CD8-positive, alpha-beta memory T cell (primary cell): ENCODE results near the gene CPO. TPM values are rescaled to one million over a fixed set of nuclear protein-coding genes. Genes with fewer than 3 reads are reported as not detected.

Source experiments
- CTCF ChIA-PET: fragments of 350-600 bp; sonication (Branson Sonifier 250); formaldehyde crosslinking; loops from one replicate; lab custom pipeline; 2021; ENCODE audit warnings: antibody characterized with exemption; lab: Charles Lee
- POLR2A ChIA-PET: fragments of 350-600 bp; sonication (Branson Sonifier 250); formaldehyde crosslinking; loops from one replicate; lab custom pipeline; 2021; ENCODE audit warnings: antibody characterized with exemption; lab: Charles Lee
- DNase-seq, 5 donors: peaks; one replicate each; pipeline versions ENCODE4 v3.0.0 to v3.0.0-alpha.2; 2020 to 2022; ENCODE audit warnings: mixed read lengths in 1 of 5
- H3K27ac ChIP-seq: one replicate; pipeline ENCODE4 v1.7.0; 2013; ENCODE audit warnings: low read depth, mild to moderate bottlenecking, low read length, moderate library complexity
- H3K27me3 ChIP-seq: 2 replicates; pipeline ENCODE4 v1.7.0; 2013; ENCODE audit warnings: low read length, mild to moderate bottlenecking; ENCODE audit not compliant: insufficient read depth, poor library complexity, severe bottlenecking
- H3K36me3 ChIP-seq: 2 replicates; pipeline ENCODE4 v1.7.0; 2013; ENCODE audit warnings: mild to moderate bottlenecking, low read length, moderate library complexity; ENCODE audit not compliant: insufficient read depth
- H3K4me1 ChIP-seq: 2 replicates; pipeline ENCODE4 v1.7.0; 2013; ENCODE audit warnings: mild to moderate bottlenecking, low read length, moderate library complexity; ENCODE audit not compliant: insufficient read depth
- H3K4me3 ChIP-seq: 2 replicates; pipeline ENCODE4 v1.7.0; 2013; ENCODE audit warnings: mild to moderate bottlenecking, low read length
- H3K9me3 ChIP-seq: 2 replicates; pipeline ENCODE4 v1.7.0; 2013; ENCODE audit warnings: mild to moderate bottlenecking, low read length
- H3K27ac Mint-ChIP-seq, 8 donors: one replicate each; pipeline ENCODE4 v1.8.0; 2020 to 2021; ENCODE audit warnings: mixed read lengths in 8 of 8, mild to moderate bottlenecking in 6 of 8, inconsistent platforms in 3 of 8, moderate library complexity in 3 of 8
- H3K27me3 Mint-ChIP-seq, 2 donors: one replicate each; pipeline ENCODE4 v1.8.0; 2020 to 2021; ENCODE audit warnings: mixed read lengths in 2 of 2, mild to moderate bottlenecking in 1 of 2, moderate library complexity in 1 of 2
- H3K36me3 Mint-ChIP-seq, 3 donors: one replicate each; pipeline ENCODE4 v1.8.0; 2020 to 2021; ENCODE audit warnings: mixed read lengths in 3 of 3, inconsistent platforms in 1 of 3, mild to moderate bottlenecking in 1 of 3
- H3K4me1 Mint-ChIP-seq, 3 donors: one replicate each; pipeline ENCODE4 v1.8.0; 2020 to 2021; ENCODE audit warnings: mixed read lengths in 3 of 3, inconsistent platforms in 1 of 3, mild to moderate bottlenecking in 1 of 3
- H3K4me3 Mint-ChIP-seq, 7 donors: one replicate each; pipeline ENCODE4 v1.8.0; 2020 to 2021; ENCODE audit warnings: mixed read lengths in 7 of 7, mild to moderate bottlenecking in 6 of 7, moderate library complexity in 4 of 7, inconsistent platforms in 2 of 7
- H3K9me3 Mint-ChIP-seq, 5 donors: one replicate each; pipeline ENCODE4 v1.8.0; 2020 to 2022; ENCODE audit warnings: mixed read lengths in 5 of 5, mild to moderate bottlenecking in 3 of 5, moderate library complexity in 2 of 5, inconsistent platforms in 1 of 5
- polyA plus RNA-seq: library from polyadenylated mRNA; unstranded; fragments of 300-500 nt; fragmentation: Illumina TruSeq; gene quantifications from one replicate; pipeline ENCODE4 v1.2.3, GENCODE V29; 2021
- total RNA-seq, 2 experiments: library from RNA; stranded (reverse); gene quantifications; one replicate each; pipeline ENCODE4 v1.2.3, GENCODE V29; 2021

Gene CPO
- total RNA-seq = under 1 TPM in 1 of 2 experiments, not detected in 1; 0.20 TPM
- not detected for polyA plus RNA-seq

DNA sequence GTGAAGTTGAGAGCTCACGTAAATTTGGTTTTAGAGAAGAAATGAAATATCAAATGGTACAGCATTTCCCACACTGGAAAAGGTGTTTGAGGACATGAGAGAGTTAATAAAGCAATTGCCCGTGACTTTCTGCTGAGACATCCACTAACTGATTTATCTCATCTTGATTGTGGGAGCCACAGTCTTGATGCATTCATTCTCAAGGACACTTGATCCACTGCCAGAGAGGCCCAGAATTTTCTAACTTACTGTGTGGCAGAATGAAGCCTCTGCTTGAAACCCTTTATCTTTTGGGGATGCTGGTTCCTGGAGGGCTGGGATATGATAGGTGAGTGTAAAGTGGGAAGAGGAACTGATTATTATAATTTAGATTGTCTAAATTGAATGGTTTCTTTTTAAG is at the start of gene CPO:
CPO (plus strand) TSS at position 179 of the 400 bp plus-strand sequence; CDS start at position 261, 82 bp downstream.
- no peaks in the 10 kb centered on the region for H3K4me1 ChIP-seq
- H3K36me3 ChIP-seq = no peaks in the 10 kb centered on the region
- Mint-ChIP-seq H3K27ac (no peak within 1 kb of the TSS), H3K36me3 (peaks cover 0 to 1% (median 0%) of the 10 kb centered on the region in 3 donors), H3K4me1 (no peaks in the 10 kb centered on the region), H3K4me3 (no peak within 1 kb of the TSS), H3K9me3 (peaks cover 0 to 16% (median 9%) of the 10 kb centered on the region in 5 donors), H3K27me3 (peaks cover 0 to 9% of the 10 kb centered on the region in 2 donors)
- no peak for DNase-seq
- no peak within 1 kb of the TSS for H3K4me3 ChIP-seq
- no peaks in the 10 kb centered on the region for H3K9me3 ChIP-seq
- H3K27me3 ChIP-seq = no peaks in the 10 kb centered on the region
- H3K27ac ChIP-seq = no peak within 1 kb of the TSS
- POLR2A ChIA-PET = no interaction called here
- CTCF ChIA-PET = no interaction called here

DNA sequence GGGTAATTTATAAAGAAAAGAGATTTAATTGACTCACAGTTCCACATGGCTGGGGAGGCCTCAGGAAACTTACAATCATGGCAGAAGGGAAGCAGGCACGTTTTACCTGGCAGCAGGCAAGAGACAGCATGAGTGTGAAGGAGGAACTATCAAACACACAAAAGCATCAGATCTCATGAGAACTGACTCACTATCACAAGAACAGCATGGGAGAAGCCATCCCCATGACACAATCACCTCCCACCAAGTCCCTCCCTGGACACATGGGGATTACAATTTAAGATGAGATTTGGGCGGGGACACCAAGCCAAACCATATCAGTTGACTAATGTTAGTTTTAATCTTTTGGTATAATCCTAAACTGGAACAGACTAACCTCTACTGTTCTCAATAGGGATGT is 49.1 kb upstream of the CPO start:
- no peak for DNase-seq
- ChIA-PET POLR2A (no interaction called here), CTCF (no interaction called here)
- H3K4me1 ChIP-seq = no peaks in the 10 kb centered on the region
- H3K27ac ChIP-seq = no peak overlapping the region
- H3K36me3 ChIP-seq = no peaks in the 10 kb centered on the region
- Mint-ChIP-seq H3K9me3 (peaks cover 0 to 5% (median 0%) of the 10 kb centered on the region in 5 donors), H3K27me3 (peaks cover 0 to 6% of the 10 kb centered on the region in 2 donors), H3K4me3 (no peak overlapping the region), H3K27ac (no peak overlapping the region), H3K36me3 (peaks cover 0 to 3% (median 0%) of the 10 kb centered on the region in 3 donors), H3K4me1 (no peaks in the 10 kb centered on the region)
- H3K27me3 ChIP-seq = no peaks in the 10 kb centered on the region
- no peaks in the 10 kb centered on the region for H3K9me3 ChIP-seq
- H3K4me3 ChIP-seq = no peak overlapping the region

GRCh38 chr2:206890926-206891325 is 48.4 kb upstream of the CPO start:
- H3K4me1 ChIP-seq = no peaks in the 10 kb centered on the region
- H3K27me3 ChIP-seq = no peaks in the 10 kb centered on the region
- peaks cover 0 to 5% (median 0%) of the 10 kb centered on the region in 5 donors for H3K9me3 Mint-ChIP-seq
- H3K4me3 Mint-ChIP-seq = no peak overlapping the region
- H3K27ac ChIP-seq = no peak overlapping the region
- H3K4me1 Mint-ChIP-seq = no peaks in the 10 kb centered on the region
- DNase-seq = no peak
- no peaks in the 10 kb centered on the region for H3K36me3 ChIP-seq
- ChIA-PET CTCF (no interaction called here), POLR2A (no interaction called here)
- peaks cover 0 to 3% (median 0%) of the 10 kb centered on the region in 3 donors for H3K36me3 Mint-ChIP-seq
- no peaks in the 10 kb centered on the region for H3K9me3 ChIP-seq
- no peak overlapping the region for H3K27ac Mint-ChIP-seq
- H3K27me3 Mint-ChIP-seq = peaks cover 0 to 10% of the 10 kb centered on the region in 2 donors
- H3K4me3 ChIP-seq = no peak overlapping the region

DNA sequence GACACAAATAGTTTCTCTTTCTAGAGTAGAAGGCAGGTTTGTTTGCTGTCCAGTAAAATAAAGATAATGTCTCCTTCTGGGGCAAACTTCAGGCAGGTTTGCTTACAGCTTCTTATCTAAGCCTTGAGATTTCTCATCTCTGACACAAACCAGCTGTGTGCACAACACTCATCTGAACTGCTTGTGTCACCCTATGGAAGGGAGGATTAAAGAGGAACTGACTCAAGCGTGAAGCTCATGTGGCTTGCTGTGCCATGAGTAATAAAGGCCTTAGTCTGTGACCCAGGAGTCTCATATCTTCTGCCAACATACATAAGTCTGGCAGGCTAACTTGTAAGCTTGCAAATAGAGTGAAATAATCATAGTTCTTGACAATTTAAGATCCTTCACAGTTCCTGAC is 24.2 kb upstream of the CPO start:
- Histone ChIP-seq H3K9me3 (no peaks in the 10 kb centered on the region), H3K4me1 (no peaks in the 10 kb centered on the region), H3K27ac (no peak overlapping the region), H3K36me3 (no peaks in the 10 kb centered on the region), H3K27me3 (no peaks in the 10 kb centered on the region), H3K4me3 (no peak overlapping the region)
- Mint-ChIP-seq H3K4me1 (no peaks in the 10 kb centered on the region), H3K27me3 (peaks cover 2 to 3% of the 10 kb centered on the region in 2 donors), H3K9me3 (peaks cover 0 to 8% (median 2%) of the 10 kb centered on the region in 5 donors), H3K4me3 (no peak overlapping the region), H3K27ac (no peak overlapping the region), H3K36me3 (no peaks in the 10 kb centered on the region)
- ChIA-PET POLR2A (no interaction called here), CTCF (no interaction called here)
- DNase-seq = no peak

DNA sequence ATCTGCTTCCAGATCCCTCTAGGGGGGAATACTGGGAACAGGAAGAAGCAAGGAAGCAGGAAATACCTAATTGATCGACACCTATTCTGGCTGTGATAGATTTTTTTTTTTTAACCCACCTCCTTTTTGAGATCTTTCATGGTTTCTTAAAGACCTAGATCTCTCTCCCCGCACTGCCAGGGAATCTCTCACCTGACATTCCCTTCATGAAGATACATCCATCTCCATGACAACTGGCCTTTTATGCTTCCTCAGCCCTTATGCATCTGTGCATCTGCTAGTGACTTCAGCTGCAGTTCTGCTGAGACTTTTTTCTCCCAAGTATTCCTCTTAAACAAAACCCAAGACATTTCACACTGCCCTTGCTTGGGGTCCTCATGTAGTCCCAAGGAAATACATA is 21.1 kb upstream of the CPO start:
- no peak overlapping the region for H3K4me3 ChIP-seq
- ChIA-PET POLR2A (no interaction called here), CTCF (no interaction called here)

DNA sequence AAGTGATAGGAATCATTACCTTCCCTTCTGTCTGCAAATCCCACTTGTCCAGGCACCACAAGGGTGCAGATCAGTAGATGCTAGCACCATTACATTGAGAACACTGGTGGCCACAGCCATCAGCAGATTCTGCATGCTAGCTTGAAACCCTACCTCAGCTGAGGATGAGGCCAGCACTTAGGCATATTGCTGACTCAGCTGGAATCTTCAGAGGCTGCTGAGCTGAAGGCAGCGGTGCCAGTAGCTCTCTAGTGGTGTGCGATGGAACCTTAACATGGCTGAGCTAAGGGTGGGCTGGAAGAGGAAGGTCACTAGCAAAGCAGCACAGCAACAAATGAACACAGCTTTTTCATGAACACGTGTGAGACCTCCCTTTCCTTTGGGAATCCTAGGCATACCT is 19.0 kb upstream of the CPO start:
- Mint-ChIP-seq H3K4me3 (no peak overlapping the region), H3K27ac (no peak overlapping the region), H3K9me3 (peaks cover 0 to 24% (median 16%) of the 10 kb centered on the region in 5 donors), H3K27me3 (peaks cover 3 to 8% of the 10 kb centered on the region in 2 donors), H3K4me1 (no peaks in the 10 kb centered on the region), H3K36me3 (peaks cover 0 to 20% (median 0%) of the 10 kb centered on the region in 3 donors)
- POLR2A ChIA-PET = no interaction called here
- no peaks in the 10 kb centered on the region for H3K36me3 ChIP-seq
- H3K4me1 ChIP-seq = no peaks in the 10 kb centered on the region
- CTCF ChIA-PET = no interaction called here
- no peak overlapping the region for H3K4me3 ChIP-seq
- no peaks in the 10 kb centered on the region for H3K9me3 ChIP-seq
- H3K27ac ChIP-seq = no peak overlapping the region
- no peaks in the 10 kb centered on the region for H3K27me3 ChIP-seq
- no peak for DNase-seq

More for the DNA sequence above, 21.1 kb upstream of the CPO start:
- no peaks in the 10 kb centered on the region for H3K36me3 ChIP-seq
- Mint-ChIP-seq H3K27me3 (peaks cover 3 to 8% of the 10 kb centered on the region in 2 donors), H3K27ac (no peak overlapping the region), H3K4me1 (no peaks in the 10 kb centered on the region), H3K4me3 (no peak overlapping the region), H3K36me3 (peaks cover 0 to 12% (median 0%) of the 10 kb centered on the region in 3 donors), H3K9me3 (peaks cover 0 to 16% (median 11%) of the 10 kb centered on the region in 5 donors)
- H3K4me1 ChIP-seq = no peaks in the 10 kb centered on the region
- H3K9me3 ChIP-seq = no peaks in the 10 kb centered on the region
- DNase-seq = no peak
- H3K27ac ChIP-seq = no peak overlapping the region
- no peaks in the 10 kb centered on the region for H3K27me3 ChIP-seq

DNA sequence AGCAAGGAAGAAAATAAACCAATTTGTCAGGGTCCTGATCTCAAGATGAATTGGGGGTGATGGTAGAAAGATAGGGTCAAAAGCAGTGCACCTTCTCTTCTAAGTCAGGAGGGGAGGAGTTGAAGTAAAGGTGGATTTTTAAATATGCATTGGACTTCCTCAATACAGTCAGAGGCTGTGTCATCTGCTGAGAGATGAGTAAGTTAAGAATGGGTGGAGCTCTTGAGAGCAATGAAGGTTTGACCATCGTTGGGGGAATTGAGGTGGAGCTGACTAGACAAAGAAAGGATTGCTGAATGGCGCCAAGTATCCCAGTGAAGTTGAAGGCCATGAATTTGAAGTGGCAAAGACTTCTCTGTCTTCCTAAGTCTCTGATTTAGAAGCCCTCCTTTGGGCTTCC is 18.4 kb upstream of the CPO start:
- CTCF ChIA-PET = no interaction called here
- H3K4me1 Mint-ChIP-seq = no peaks in the 10 kb centered on the region
- Histone ChIP-seq H3K27ac (no peak overlapping the region), H3K9me3 (no peaks in the 10 kb centered on the region), H3K27me3 (no peaks in the 10 kb centered on the region), H3K4me1 (no peaks in the 10 kb centered on the region), H3K36me3 (no peaks in the 10 kb centered on the region), H3K4me3 (no peak overlapping the region)
- H3K27ac Mint-ChIP-seq = no peak overlapping the region
- H3K36me3 Mint-ChIP-seq = peaks cover 0 to 21% (median 0%) of the 10 kb centered on the region in 3 donors
- POLR2A ChIA-PET = no interaction called here
- H3K27me3 Mint-ChIP-seq = peaks cover 3 to 8% of the 10 kb centered on the region in 2 donors
- H3K9me3 Mint-ChIP-seq = peaks cover 0 to 26% (median 16%) of the 10 kb centered on the region in 5 donors
- H3K4me3 Mint-ChIP-seq = no peak overlapping the region
- DNase-seq = no peak

DNA sequence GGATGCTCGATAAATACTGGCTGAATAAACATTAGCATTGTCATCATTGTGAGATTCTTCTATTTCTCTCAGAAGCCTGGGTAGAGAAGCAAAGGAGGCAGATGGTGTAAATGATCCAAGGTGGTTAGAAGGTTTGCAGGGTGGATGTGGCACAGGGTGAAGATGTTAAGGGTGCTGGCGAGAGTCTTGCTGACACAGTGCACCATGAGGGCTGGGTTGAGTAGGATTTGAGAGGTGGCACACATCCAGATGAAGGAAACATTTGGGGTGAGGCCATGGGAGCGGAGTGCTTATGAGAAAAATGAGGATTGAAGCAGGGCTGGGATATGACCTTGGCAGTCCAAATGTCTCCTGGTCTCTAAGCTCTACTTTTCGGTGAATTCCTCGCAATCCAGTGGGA is 17.8 kb upstream of the CPO start:
- POLR2A ChIA-PET = no interaction called here
- no peaks in the 10 kb centered on the region for H3K36me3 ChIP-seq
- CTCF ChIA-PET = no interaction called here
- H3K9me3 Mint-ChIP-seq = peaks cover 0 to 30% (median 20%) of the 10 kb centered on the region in 5 donors
- H3K36me3 Mint-ChIP-seq = peaks cover 0 to 27% (median 0%) of the 10 kb centered on the region in 3 donors
- peak overlapping the region in 1 of 8 donors; percentile 72 for H3K27ac Mint-ChIP-seq
- H3K4me3 ChIP-seq = no peak overlapping the region
- peaks cover 3 to 8% of the 10 kb centered on the region in 2 donors for H3K27me3 Mint-ChIP-seq
- H3K9me3 ChIP-seq = no peaks in the 10 kb centered on the region
- no peak for DNase-seq
- H3K4me3 Mint-ChIP-seq = no peak overlapping the region
- H3K27ac ChIP-seq = no peak overlapping the region
- no peaks in the 10 kb centered on the region for H3K27me3 ChIP-seq
- no peaks in the 10 kb centered on the region for H3K4me1 ChIP-seq
- no peaks in the 10 kb centered on the region for H3K4me1 Mint-ChIP-seq
